ENCODE measurements around the gene CCL20.

DNA sequence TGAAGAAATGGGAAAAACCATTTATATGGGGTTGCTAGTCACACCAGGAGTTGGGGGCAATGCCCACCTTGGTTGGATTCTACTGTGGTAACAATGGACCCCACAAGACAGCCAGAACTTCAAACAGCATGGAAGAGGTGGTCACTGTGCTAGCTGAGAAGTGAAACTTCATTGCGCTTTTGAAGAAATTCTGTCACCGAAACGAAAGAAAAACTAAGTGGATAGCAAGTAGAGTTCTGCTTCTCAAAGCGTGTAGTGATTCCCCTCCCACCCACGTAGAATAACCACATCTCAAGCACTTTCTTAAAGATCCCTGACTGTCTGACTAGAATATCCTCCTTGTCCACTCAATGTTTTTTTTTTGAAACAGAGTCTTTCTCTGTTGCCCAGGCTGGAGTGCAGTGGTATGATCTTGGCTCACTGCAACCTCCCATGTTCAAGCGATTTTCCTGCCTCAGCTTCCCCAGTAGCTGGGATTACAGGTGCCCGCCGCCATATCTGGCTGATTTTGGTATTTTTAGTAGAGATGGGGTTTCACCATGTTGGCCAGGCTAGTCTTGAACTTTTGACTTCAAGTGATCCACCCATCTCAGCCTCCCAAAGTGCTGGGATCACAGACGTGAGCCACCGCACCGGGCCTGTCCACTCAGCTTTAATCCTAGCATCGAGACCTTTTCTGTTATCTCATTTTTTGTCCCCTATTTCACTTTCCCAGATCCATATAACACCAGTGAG is 30.1 kb upstream of the CCL20 start:
- TF ChIP-seq NFYB (CRISPR knock-in tag; IDR thresholded peaks at IDR 0.05), result no peak
- no peak for TF ChIP-seq PAX8 (CRISPR knock-in tag; IDR thresholded peaks at IDR 0.05; ENCODE audit: borderline replicate concordance)
